HepG2 (cell line): ENCODE measurements around the gene SHBG. TPM values are rescaled to one million over a fixed set of nuclear protein-coding genes. Genes with fewer than 3 reads are reported as not detected.
A peak's percentile ranks its signal among the peaks of the same experiment; 100 is the strongest.

Experiments used
- ETV5 ChIP-seq: IDR thresholded peaks from 2 replicates; pipeline ENCODE4 v1.6.1; 2018; ENCODE audit warnings: missing biosample characterization, missing genetic modification reagents, inconsistent platforms, borderline replicate concordance
- SALL1 ChIP-seq: sonication (generic); formaldehyde crosslinking; IDR thresholded peaks from 2 replicates; pipeline ENCODE4 v1.8.0; 2022; ENCODE audit warnings: mild to moderate bottlenecking, missing genetic modification reagents
- SOX5 ChIP-seq: IDR thresholded peaks from 2 replicates; pipeline ENCODE4 v1.6.1; 2016; ENCODE audit warnings: borderline replicate concordance
- ZFX ChIP-seq: sonication (generic); formaldehyde crosslinking; IDR thresholded peaks from 2 replicates; pipeline ENCODE4 v1.4.0; 2020; ENCODE audit warnings: mild to moderate bottlenecking, low read depth, missing genetic modification reagents, moderate library complexity
- ZNF33B ChIP-seq: sonication (generic); formaldehyde crosslinking; IDR thresholded peaks from 2 replicates; pipeline ENCODE4 v1.5.1; 2020; ENCODE audit warnings: mild to moderate bottlenecking, missing genetic modification reagents
- polyA plus RNA-seq, 8 experiments: library from polyadenylated mRNA; depleted of rRNA in 3 of 8; stranded (reverse) in 7 of 8; unstranded in 1 of 8; fragments of >200 nt; fragmentation: Illumina TruSeq in 4 of 8; extraction: Trizol in 4 of 8; gene quantifications; 2 replicates each; pipeline versions ENCODE4 v1.2.1 to v1.2.3, GENCODE V29; 2011 to 2016; ENCODE audit warnings: low read depth in 4 of 8, missing spikeins in 1 of 8, mixed read lengths in 1 of 8; ENCODE audit not compliant: insufficient read depth in 1 of 8
- total RNA-seq, 5 experiments: library from RNA; depleted of rRNA; stranded (reverse); fragments of >200 nt; fragmentation: Illumina TruSeq; extraction: Trizol; gene quantifications; 2 replicates each; pipeline ENCODE4 v1.2.3, GENCODE V29; 2016; ENCODE audit warnings: low read depth in 1 of 5
- TF ChIP-seq, protein P1 (sequence below): sonication (generic); formaldehyde crosslinking; IDR thresholded peaks from 2 replicates; pipeline ENCODE4 v1.5.1; 2020; ENCODE audit warnings: missing genetic modification reagents, mild to moderate bottlenecking, borderline replicate concordance
- TF ChIP-seq, protein P2 (sequence below): IDR thresholded peaks from 2 replicates; pipeline ENCODE4 v1.6.1; 2018; ENCODE audit warnings: missing genetic modification reagents, mild to moderate bottlenecking, missing compliant biosample characterization
- TF ChIP-seq, protein P3 (sequence below): sonication (generic); formaldehyde crosslinking; IDR thresholded peaks from 2 replicates; pipeline ENCODE4 v1.4.0; 2020; ENCODE audit warnings: missing genetic modification reagents
- TF ChIP-seq, protein P4 (sequence below): sonication (generic); formaldehyde crosslinking; IDR thresholded peaks from 2 replicates; pipeline ENCODE4 v1.5.0; 2020; ENCODE audit warnings: mild to moderate bottlenecking, missing genetic modification reagents
- TF ChIP-seq, protein P5 (sequence below): sonication (generic); formaldehyde crosslinking; IDR thresholded peaks from 2 replicates; pipeline ENCODE4 v1.4.0; 2020; ENCODE audit warnings: missing genetic modification reagents, mild to moderate bottlenecking, borderline replicate concordance
- TF ChIP-seq, protein P6 (sequence below): sonication (generic); formaldehyde crosslinking; IDR thresholded peaks from 2 replicates; pipeline ENCODE4 v1.4.0; 2020; ENCODE audit warnings: missing genetic modification reagents, low read depth, mild to moderate bottlenecking, borderline replicate concordance

The SHBG gene
- total and polyA plus RNA-seq, 2 of the 13 experiments (the other 11 are each of a cell fraction or from before 2014, with no cell fraction given) = 4.0 to 6.1 TPM

DNA sequence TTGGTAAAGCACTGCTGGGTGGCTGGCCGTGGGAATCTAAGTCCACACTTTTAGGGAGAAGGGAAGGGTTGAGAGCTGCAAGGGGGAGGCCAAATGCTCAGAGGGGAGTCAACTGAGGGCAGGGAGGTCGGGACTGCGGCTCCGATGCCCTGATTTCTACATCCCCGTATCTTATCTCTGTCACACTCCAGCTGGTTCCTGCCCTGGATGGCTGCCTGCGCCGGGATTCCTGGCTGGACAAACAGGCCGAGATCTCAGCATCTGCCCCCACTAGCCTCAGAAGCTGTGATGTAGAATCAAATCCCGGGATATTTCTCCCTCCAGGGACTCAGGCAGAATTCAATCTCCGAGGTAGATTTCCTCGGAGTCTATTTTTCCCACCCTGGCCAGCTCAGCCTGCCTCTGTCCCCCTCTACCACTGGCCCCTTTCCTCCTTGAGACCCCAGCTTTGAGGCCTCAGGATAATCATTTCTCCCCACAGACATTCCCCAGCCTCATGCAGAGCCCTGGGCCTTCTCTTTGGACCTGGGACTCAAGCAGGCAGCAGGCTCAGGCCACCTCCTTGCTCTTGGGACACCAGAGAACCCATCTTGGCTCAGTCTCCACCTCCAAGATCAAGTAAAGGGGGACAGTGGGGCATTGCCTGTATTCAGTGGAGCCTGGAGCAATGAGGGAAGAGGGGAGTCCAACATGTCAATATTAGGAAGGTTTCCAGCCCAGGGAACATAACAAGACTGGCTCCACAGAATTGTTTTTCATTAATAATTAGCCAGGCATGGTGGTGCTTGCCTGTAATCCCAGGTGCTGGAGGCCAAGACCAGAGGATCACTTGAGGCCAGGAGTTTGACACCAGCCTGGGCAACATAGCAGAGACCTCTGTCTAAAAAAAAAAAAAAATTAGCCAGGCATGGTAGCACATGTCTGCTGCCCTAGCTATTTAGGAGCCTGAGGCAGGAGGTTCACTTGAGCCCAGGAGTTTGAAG, 1.8 kb downstream of the SHBG start (continued):
- TF ChIP-seq, protein P1, sequence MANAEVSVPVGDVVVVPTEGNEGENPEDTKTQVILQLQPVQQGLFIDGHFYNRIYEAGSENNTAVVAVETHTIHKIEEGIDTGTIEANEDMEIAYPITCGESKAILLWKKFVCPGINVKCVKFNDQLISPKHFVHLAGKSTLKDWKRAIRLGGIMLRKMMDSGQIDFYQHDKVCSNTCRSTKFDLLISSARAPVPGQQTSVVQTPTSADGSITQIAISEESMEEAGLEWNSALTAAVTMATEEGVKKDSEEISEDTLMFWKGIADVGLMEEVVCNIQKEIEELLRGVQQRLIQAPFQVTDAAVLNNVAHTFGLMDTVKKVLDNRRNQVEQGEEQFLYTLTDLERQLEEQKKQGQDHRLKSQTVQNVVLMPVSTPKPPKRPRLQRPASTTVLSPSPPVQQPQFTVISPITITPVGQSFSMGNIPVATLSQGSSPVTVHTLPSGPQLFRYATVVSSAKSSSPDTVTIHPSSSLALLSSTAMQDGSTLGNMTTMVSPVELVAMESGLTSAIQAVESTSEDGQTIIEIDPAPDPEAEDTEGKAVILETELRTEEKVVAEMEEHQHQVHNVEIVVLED (CRISPR knock-in tag) = peak; percentile 34; the same call in 1 of the 2 replicates
- TF ChIP-seq, protein P2, sequence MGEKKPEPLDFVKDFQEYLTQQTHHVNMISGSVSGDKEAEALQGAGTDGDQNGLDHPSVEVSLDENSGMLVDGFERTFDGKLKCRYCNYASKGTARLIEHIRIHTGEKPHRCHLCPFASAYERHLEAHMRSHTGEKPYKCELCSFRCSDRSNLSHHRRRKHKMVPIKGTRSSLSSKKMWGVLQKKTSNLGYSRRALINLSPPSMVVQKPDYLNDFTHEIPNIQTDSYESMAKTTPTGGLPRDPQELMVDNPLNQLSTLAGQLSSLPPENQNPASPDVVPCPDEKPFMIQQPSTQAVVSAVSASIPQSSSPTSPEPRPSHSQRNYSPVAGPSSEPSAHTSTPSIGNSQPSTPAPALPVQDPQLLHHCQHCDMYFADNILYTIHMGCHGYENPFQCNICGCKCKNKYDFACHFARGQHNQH (CRISPR knock-in tag) = 0 out of 2 replicates have a peak, but pooled peaks have one; percentile 46
- TF ChIP-seq SALL1 (CRISPR knock-in tag) = 0 out of 2 replicates have a peak, but pooled peaks have one; percentile 13
- 0 out of 2 replicates have a peak, but pooled peaks have one; percentile 13 for TF ChIP-seq ETV5
- TF ChIP-seq, protein P3, sequence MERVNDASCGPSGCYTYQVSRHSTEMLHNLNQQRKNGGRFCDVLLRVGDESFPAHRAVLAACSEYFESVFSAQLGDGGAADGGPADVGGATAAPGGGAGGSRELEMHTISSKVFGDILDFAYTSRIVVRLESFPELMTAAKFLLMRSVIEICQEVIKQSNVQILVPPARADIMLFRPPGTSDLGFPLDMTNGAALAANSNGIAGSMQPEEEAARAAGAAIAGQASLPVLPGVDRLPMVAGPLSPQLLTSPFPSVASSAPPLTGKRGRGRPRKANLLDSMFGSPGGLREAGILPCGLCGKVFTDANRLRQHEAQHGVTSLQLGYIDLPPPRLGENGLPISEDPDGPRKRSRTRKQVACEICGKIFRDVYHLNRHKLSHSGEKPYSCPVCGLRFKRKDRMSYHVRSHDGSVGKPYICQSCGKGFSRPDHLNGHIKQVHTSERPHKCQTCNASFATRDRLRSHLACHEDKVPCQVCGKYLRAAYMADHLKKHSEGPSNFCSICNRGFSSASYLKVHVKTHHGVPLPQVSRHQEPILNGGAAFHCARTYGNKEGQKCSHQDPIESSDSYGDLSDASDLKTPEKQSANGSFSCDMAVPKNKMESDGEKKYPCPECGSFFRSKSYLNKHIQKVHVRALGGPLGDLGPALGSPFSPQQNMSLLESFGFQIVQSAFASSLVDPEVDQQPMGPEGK (CRISPR knock-in tag) = 0 out of 2 replicates have a peak, but pooled peaks have one; percentile 15
- TF ChIP-seq, protein P4, sequence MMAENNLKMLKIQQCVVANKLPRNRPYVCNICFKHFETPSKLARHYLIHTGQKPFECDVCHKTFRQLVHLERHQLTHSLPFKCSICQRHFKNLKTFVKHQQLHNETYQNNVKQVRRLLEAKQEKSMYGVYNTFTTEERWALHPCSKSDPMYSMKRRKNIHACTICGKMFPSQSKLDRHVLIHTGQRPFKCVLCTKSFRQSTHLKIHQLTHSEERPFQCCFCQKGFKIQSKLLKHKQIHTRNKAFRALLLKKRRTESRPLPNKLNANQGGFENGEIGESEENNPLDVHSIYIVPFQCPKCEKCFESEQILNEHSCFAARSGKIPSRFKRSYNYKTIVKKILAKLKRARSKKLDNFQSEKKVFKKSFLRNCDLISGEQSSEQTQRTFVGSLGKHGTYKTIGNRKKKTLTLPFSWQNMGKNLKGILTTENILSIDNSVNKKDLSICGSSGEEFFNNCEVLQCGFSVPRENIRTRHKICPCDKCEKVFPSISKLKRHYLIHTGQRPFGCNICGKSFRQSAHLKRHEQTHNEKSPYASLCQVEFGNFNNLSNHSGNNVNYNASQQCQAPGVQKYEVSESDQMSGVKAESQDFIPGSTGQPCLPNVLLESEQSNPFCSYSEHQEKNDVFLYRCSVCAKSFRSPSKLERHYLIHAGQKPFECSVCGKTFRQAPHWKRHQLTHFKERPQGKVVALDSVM (CRISPR knock-in tag) = peak; percentile 99
- TF ChIP-seq ZNF33B (CRISPR knock-in tag) = 0 out of 2 replicates have a peak, but pooled peaks have one; percentile 28
- TF ChIP-seq, protein P5, sequence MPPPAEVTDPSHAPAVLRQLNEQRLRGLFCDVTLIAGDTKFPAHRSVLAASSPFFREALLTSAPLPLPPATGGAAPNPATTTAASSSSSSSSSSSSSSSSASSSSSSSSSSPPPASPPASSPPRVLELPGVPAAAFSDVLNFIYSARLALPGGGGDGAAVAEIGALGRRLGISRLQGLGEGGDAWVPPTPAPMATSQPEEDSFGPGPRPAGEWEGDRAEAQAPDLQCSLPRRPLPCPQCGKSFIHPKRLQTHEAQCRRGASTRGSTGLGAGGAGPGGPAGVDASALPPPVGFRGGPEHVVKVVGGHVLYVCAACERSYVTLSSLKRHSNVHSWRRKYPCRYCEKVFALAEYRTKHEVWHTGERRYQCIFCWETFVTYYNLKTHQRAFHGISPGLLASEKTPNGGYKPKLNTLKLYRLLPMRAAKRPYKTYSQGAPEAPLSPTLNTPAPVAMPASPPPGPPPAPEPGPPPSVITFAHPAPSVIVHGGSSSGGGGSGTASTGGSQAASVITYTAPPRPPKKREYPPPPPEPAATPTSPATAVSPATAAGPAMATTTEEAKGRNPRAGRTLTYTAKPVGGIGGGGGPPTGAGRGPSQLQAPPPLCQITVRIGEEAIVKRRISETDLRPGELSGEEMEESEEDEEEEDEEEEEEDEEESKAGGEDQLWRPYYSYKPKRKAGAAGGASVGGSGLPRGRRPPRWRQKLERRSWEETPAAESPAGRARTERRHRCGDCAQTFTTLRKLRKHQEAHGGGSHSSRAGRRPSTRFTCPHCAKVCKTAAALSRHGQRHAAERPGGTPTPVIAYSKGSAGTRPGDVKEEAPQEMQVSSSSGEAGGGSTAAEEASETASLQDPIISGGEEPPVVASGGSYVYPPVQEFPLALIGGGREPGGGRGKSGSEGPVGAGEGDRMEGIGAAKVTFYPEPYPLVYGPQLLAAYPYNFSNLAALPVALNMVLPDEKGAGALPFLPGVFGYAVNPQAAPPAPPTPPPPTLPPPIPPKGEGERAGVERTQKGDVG (CRISPR knock-in tag) = 0 out of 2 replicates have a peak, but pooled peaks have one; percentile 4
- TF ChIP-seq ZFX (CRISPR knock-in tag) = peak; percentile 11; the same call in 1 of the 2 replicates
- TF ChIP-seq SOX5 (CRISPR knock-in tag) = 0 out of 2 replicates have a peak, but pooled peaks have one; percentile 14
- TF ChIP-seq, protein P6, sequence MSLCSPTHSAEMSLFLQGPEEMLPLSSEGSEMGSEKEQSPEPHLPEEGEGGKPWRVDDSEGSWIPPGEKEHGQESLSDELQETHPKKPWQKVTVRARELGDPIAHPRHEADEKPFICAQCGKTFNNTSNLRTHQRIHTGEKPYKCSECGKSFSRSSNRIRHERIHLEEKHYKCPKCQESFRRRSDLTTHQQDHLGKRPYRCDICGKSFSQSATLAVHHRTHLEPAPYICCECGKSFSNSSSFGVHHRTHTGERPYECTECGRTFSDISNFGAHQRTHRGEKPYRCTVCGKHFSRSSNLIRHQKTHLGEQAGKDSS = no peak
